ENCODE data around the gene SSRP1. TPM values are rescaled to one million over a fixed set of nuclear protein-coding genes. Genes with fewer than 3 reads are reported as not detected.

The SSRP1 gene
- total and polyA plus RNA-seq, 2 of the 13 experiments (the other 11 are each of a cell fraction or from before 2014, with no cell fraction given): 93.6 to 129 TPM

- Histone ChIP-seq H3K9me3 (ENCODE audit: low read length) (no peaks in the 10 kb centered on the region), H2AFZ (ENCODE audit: low read length) (no peak overlapping the region), H3K27me3 (ENCODE audit: control insufficient read depth in 1 of 2, insufficient read depth in 2 of 2, low read length in 2 of 2) (peaks cover 0 to 9% of the 10 kb centered on the region in 2 experiments; a peak in 3 of 5 replicates), H3K4me1 (ENCODE audit: insufficient read depth, low read length) (peaks cover 13% of the 10 kb centered on the region), H3K79me2 (ENCODE audit: insufficient read depth, low read length) (no peaks in the 10 kb centered on the region), H3K4me3 (replicated peaks in 1 of 3; ENCODE audit: insufficient read depth in 1 of 3, low read depth in 2 of 3, low read length in 3 of 3) (no peak overlapping the region), H3K4me2 (ENCODE audit: low read depth, low read length) (no peak overlapping the region), H4K20me1 (ENCODE audit: insufficient read depth, low read length) (no peaks in the 10 kb centered on the region), H3K36me3 (replicated peaks in 1 of 2; ENCODE audit: control insufficient read depth in 1 of 2, insufficient read depth in 2 of 2, low read length in 2 of 2) (no peaks in the 10 kb centered on the region), H3K27ac (ENCODE audit: extremely low read length, insufficient read depth, low read length) (no peak overlapping the region), H3K9ac (ENCODE audit: insufficient read depth, low read depth, low read length) (no peak overlapping the region)
- in situ Hi-C loops (cut with HindIII; ENCODE audit: extremely low pct_ligation_motif_present, low pct_unique_long_range_greater_than_20kb) (no loop called here), intact Hi-C loops (cut with micrococcal nuclease; ENCODE audit: unreplicated experiment) (no loop called here)
- DNase-seq (ENCODE audit: low spot score) (no peak), FAIRE-seq (no peak), ATAC-seq (no peak)
- ChIA-PET CTCF (ENCODE audit: low intra/inter-chr PET ratio, low total read pairs) (no interaction called here), POLR2A (no interaction called here)
- TF ChIP-seq ZNF124 (CRISPR knock-in tag; IDR thresholded peaks at IDR 0.05): no peak
- TF ChIP-seq, protein P1, sequence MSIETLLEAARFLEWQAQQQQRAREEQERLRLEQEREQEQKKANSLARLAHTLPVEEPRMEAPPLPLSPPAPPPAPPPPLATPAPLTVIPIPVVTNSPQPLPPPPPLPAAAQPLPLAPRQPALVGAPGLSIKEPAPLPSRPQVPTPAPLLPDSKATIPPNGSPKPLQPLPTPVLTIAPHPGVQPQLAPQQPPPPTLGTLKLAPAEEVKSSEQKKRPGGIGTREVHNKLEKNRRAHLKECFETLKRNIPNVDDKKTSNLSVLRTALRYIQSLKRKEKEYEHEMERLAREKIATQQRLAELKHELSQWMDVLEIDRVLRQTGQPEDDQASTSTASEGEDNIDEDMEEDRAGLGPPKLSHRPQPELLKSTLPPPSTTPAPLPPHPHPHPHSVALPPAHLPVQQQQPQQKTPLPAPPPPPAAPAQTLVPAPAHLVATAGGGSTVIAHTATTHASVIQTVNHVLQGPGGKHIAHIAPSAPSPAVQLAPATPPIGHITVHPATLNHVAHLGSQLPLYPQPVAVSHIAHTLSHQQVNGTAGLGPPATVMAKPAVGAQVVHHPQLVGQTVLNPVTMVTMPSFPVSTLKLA (IDR thresholded peaks at IDR 0.05): peak; percentile 56
- no TSS peak for BruUV-seq (replicated peaks)
- 82% methylated on average over 2 of the region's 3 CpGs for WGBS (ENCODE audit: low lambda C conversion rate)
Measured at GRCh38 chr11:57374966-57375365, 39.3 kb upstream of the SSRP1 start.

GRCh38 chr11:57373146-57373545, 37.5 kb upstream of the SSRP1 start:
- Histone ChIP-seq H3K36me3 (replicated peaks in 1 of 2; ENCODE audit: control insufficient read depth in 1 of 2, insufficient read depth in 2 of 2, low read length in 2 of 2) (no peaks in the 10 kb centered on the region), H3K27ac (ENCODE audit: extremely low read length, insufficient read depth, low read length) (no peak overlapping the region), H3K27me3 (ENCODE audit: control insufficient read depth in 1 of 2, insufficient read depth in 2 of 2, low read length in 2 of 2) (peaks cover 3 to 13% of the 10 kb centered on the region in 2 experiments), H3K4me1 (ENCODE audit: insufficient read depth, low read length) (peaks cover 10% of the 10 kb centered on the region), H4K20me1 (ENCODE audit: insufficient read depth, low read length) (no peaks in the 10 kb centered on the region), H3K9ac (ENCODE audit: insufficient read depth, low read depth, low read length) (no peak overlapping the region), H3K79me2 (ENCODE audit: insufficient read depth, low read length) (no peaks in the 10 kb centered on the region), H3K9me3 (ENCODE audit: low read length) (no peaks in the 10 kb centered on the region), H2AFZ (ENCODE audit: low read length) (no peak overlapping the region), H3K4me3 (replicated peaks in 1 of 3; ENCODE audit: insufficient read depth in 1 of 3, low read depth in 2 of 3, low read length in 3 of 3) (no peak overlapping the region), H3K4me2 (ENCODE audit: low read depth, low read length) (no peak overlapping the region)
- ChIA-PET CTCF (ENCODE audit: low intra/inter-chr PET ratio, low total read pairs) (no interaction called here), POLR2A (no interaction called here)
- DNase-seq (ENCODE audit: low spot score): no peak
- intact Hi-C loops (cut with micrococcal nuclease; ENCODE audit: unreplicated experiment): no loop called here
- no peak for TF ChIP-seq ARID2 (CRISPR knock-in tag; IDR thresholded peaks at IDR 0.05; ENCODE audit: borderline replicate concordance)
- TF ChIP-seq NAIF1 (CRISPR knock-in tag; IDR thresholded peaks at IDR 0.05; ENCODE audit: borderline replicate concordance): no peak
- TF ChIP-seq ZNF101 (CRISPR knock-in tag; IDR thresholded peaks at IDR 0.05; ENCODE audit: borderline replicate concordance, low read depth): no peak
- ATAC-seq: no peak
- BruUV-seq (replicated peaks): no TSS peak
- FAIRE-seq: no peak
- in situ Hi-C loops (cut with HindIII; ENCODE audit: extremely low pct_ligation_motif_present, low pct_unique_long_range_greater_than_20kb): no loop called here
- WGBS (ENCODE audit: low lambda C conversion rate): 0% methylated on average over 3 of the region's 3 CpGs

All from HepG2 (cell line).